ENCODE results near the gene DAB2IP.

DNA sequence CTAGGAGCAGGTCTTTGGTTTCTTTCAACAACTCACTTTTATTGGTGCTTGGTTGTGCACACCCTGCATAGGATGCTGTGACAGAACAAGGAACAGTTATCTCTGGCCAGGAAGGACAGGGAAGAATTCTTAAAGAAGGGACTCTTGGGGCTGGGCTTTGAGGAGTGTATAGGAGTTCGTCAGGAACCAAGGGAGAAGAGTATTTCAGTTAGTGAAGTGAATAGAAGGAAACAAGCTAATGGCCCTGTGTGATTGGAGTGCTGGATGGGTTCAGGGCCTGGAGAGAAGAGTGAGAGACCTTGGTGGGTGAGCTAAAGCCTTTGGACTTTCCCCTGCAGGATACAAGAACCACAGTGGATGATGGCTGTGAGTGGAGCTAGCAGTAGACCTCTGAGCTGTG lies 32.2 kb downstream of the DAB2IP start:
- TF ChIP-seq, protein P1, sequence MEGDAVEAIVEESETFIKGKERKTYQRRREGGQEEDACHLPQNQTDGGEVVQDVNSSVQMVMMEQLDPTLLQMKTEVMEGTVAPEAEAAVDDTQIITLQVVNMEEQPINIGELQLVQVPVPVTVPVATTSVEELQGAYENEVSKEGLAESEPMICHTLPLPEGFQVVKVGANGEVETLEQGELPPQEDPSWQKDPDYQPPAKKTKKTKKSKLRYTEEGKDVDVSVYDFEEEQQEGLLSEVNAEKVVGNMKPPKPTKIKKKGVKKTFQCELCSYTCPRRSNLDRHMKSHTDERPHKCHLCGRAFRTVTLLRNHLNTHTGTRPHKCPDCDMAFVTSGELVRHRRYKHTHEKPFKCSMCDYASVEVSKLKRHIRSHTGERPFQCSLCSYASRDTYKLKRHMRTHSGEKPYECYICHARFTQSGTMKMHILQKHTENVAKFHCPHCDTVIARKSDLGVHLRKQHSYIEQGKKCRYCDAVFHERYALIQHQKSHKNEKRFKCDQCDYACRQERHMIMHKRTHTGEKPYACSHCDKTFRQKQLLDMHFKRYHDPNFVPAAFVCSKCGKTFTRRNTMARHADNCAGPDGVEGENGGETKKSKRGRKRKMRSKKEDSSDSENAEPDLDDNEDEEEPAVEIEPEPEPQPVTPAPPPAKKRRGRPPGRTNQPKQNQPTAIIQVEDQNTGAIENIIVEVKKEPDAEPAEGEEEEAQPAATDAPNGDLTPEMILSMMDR (IDR thresholded peaks at IDR 0.05; ENCODE audit: borderline replicate concordance, extremely low read depth, low read length, poor library complexity, severe bottlenecking): no peak
- TF ChIP-seq EZH2 (IDR thresholded peaks at IDR 0.05; ENCODE audit: borderline replicate concordance, low read depth, low read length, severe bottlenecking): no peak

Measured in DND-41 (cell line).